HG02938 (cell line): Measurements from ENCODE around the gene TMEM123.

Experiments
- ATAC-seq: cut with Tn5 transposase; IDR thresholded peaks from one replicate; pipeline ENCODE4 v1.9.1; 2021; ENCODE audit warnings: mild to moderate bottlenecking, moderate library complexity; ENCODE audit not compliant: unreplicated experiment

TMEM123 gene

GRCh38 chr11:102368472-102368871, 84.1 kb downstream of the TMEM123 start:
- peak; percentile 100 for ATAC-seq

GRCh38 chr11:102367364-102367763, 85.2 kb downstream of the TMEM123 start:
- no peak for ATAC-seq

GRCh38 chr11:102364991-102365390, 87.6 kb downstream of the TMEM123 start:
- ATAC-seq, result no peak

- ATAC-seq, result no peak
These were observed 91.2 kb downstream of the TMEM123 start for GRCh38 chr11:102361086-102362031.

- no peak for ATAC-seq
These were observed 91.9 kb downstream of the TMEM123 start for GRCh38 chr11:102360681-102361080.

GRCh38 chr11:102359372-102359771, 93.2 kb downstream of the TMEM123 start:
- ATAC-seq, result no peak

- no peak for ATAC-seq
These were observed 95.4 kb downstream of the TMEM123 start for GRCh38 chr11:102357116-102357515.

- peak; percentile 25 for ATAC-seq
These were observed 104.8 kb downstream of the TMEM123 start for GRCh38 chr11:102347462-102348370.

- ATAC-seq, result peak; percentile 75
These were observed 105.7 kb downstream of the TMEM123 start, which contains the start of gene BIRC2 for GRCh38 chr11:102346748-102347461. BIRC2 (plus strand) TSS chr11:102347214; CDS start chr11:102349855, 2,641 bp downstream.

- no peak for ATAC-seq
These were observed 106.2 kb downstream of the TMEM123 start for GRCh38 chr11:102346456-102346747.
